SU-DHL-6 (cell line): ENCODE data around the gene LCN9.

Experiments
- H2AFZ ChIP-seq: fragments of 200-600 bp; sonication (generic); 2 replicates; pipeline ENCODE4 v1.6.1; 2014; ENCODE audit warnings: low read depth, mild to moderate bottlenecking, moderate library complexity, mixed read lengths, antibody characterized with exemption, low read length; ENCODE audit not compliant: severe bottlenecking
- H3F3A ChIP-seq: fragments of 200-600 bp; shearing (Covaris generic); 2 replicates; pipeline ENCODE4 v1.6.0; 2016; ENCODE audit warnings: antibody characterized with exemption, mild to moderate bottlenecking; ENCODE audit not compliant: insufficient read depth
- H3K27ac ChIP-seq: fragments of 200-600 bp; sonication (generic); 2 replicates; pipeline ENCODE4 v1.5.1; 2016; ENCODE audit warnings: low read depth, mild to moderate bottlenecking, low read length, moderate library complexity, mixed read lengths
- H3K27me3 ChIP-seq: fragments of 200-600 bp; sonication (generic), shearing (Covaris generic); 2 replicates; pipeline ENCODE4 v1.6.0; 2014; ENCODE audit warnings: mild to moderate bottlenecking, low read length
- H3K36me3 ChIP-seq: fragments of 200-600 bp; sonication (generic); 2 replicates; pipeline ENCODE4 v1.6.1; 2014; ENCODE audit warnings: mild to moderate bottlenecking, low read length, mixed read lengths
- H3K4me2 ChIP-seq: fragments of 300-600, 200-600 bp; shearing (Covaris generic), sonication (generic); 2 replicates; pipeline ENCODE4 v1.6.0; 2014; ENCODE audit warnings: low read length, low read depth, mild to moderate bottlenecking; ENCODE audit not compliant: poor library complexity, severe bottlenecking
- H3K4me3 ChIP-seq: fragments of 200-600 bp; sonication (generic); 2 replicates; pipeline ENCODE4 v1.5.1; 2014; ENCODE audit warnings: antibody characterized with exemption, low read length, mild to moderate bottlenecking, mixed read lengths; ENCODE audit not compliant: insufficient read depth, poor library complexity, severe bottlenecking
- H3K79me2 ChIP-seq: fragments of 200-600 bp; sonication (generic); 2 replicates; pipeline ENCODE4 v1.6.1; 2014; ENCODE audit warnings: mild to moderate bottlenecking, low read length, moderate library complexity; ENCODE audit not compliant: insufficient read depth
- H3K9ac ChIP-seq: fragments of 200-600 bp; sonication (generic); 2 replicates; pipeline ENCODE4 v1.7.0; 2014; ENCODE audit warnings: mild to moderate bottlenecking, low read length
- H3K9me2 ChIP-seq: fragments of 200-600 bp; sonication (generic); replicated peaks from 2 replicates; pipeline ENCODE4 v1.6.1; 2014; ENCODE audit warnings: low read length; ENCODE audit not compliant: insufficient read depth
- H3K9me3 ChIP-seq: fragments of 200-600 bp; sonication (generic); 2 replicates; pipeline ENCODE4 v1.6.1; 2014; ENCODE audit warnings: low read length, mixed read lengths; ENCODE audit not compliant: insufficient read depth
- H4K20me1 ChIP-seq: fragments of 200-600 bp; sonication (generic); 2 replicates; pipeline ENCODE4 v1.6.1; 2014; ENCODE audit warnings: low read depth, mild to moderate bottlenecking, antibody characterized with exemption, low read length, moderate library complexity, mixed read lengths
- EZH2phosphoT487 ChIP-seq: fragments of 200-600 bp; sonication (generic), shearing (Covaris generic); conservative IDR thresholded peaks from 2 replicates; pipeline ENCODE4 v1.6.1; 2018; ENCODE audit warnings: mild to moderate bottlenecking, antibody characterized with exemption, low read length, moderate library complexity, mixed read lengths
- TF ChIP-seq, protein P1 (sequence below): fragments of 200-600 bp; sonication (generic); IDR thresholded peaks from one replicate; pipeline ENCODE4 v1.5.1; 2017; ENCODE audit warnings: antibody characterized with exemption, mild to moderate bottlenecking, low read length, moderate library complexity; ENCODE audit not compliant: insufficient read depth, poor library complexity, severe bottlenecking

The LCN9 gene

DNA sequence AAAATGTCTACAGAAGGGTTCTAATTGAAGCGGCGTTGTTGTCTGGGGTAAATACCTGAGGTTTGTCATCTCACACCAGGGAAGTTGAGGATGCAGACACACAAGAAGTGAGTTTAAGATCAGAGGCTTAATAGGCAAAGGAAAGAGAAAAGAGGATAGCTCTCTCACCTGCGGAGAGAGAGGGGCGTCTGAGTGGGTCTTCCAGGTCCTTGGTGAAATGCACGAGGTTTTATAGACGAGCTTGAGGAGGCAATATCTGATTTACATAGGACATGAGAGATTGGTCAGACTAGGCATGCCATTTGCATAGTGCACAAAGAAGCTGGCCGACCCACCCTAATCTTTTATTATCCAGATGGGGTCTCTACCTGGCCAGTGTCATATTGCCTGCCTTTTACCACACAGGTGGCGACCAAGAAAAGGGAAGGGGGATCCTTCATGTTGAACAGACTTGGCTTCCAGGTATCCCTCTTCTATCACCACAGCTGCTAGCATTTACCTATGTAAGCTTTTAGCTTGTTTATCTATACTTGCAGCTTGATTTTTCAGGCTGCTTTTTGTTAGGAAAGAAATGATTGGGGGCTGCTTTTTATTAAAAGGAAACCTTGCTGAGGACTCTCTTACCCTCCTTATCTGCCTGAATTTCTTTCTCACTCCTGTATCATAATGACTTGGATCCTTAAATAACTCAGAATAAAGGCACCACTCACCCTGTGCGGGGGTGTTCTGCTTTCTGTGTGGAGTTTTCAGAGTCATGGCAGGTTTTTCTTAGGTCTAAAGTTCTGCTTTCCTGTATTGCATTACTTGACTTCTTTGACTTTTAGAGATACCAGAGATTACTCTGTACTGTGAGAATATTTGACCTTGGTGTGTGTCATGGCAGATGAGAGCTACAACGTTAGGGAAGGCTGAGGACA is 14.4 kb upstream of the LCN9 start:
- Histone ChIP-seq H3K79me2 (no peaks in the 10 kb centered on the region), H3K4me2 (no peak overlapping the region), H2AFZ (no peak overlapping the region), H3F3A (no peaks in the 10 kb centered on the region), H3K36me3 (no peaks in the 10 kb centered on the region), H3K27ac (no peak overlapping the region), H3K4me3 (no peak overlapping the region), H3K9me3 (peaks cover 38% of the 10 kb centered on the region; the same call in 1 of the 2 replicates), H3K9ac (no peak overlapping the region), H3K27me3 (no peaks in the 10 kb centered on the region), H4K20me1 (no peaks in the 10 kb centered on the region), H3K9me2 (no peaks in the 10 kb centered on the region)
- TF ChIP-seq, protein P1, sequence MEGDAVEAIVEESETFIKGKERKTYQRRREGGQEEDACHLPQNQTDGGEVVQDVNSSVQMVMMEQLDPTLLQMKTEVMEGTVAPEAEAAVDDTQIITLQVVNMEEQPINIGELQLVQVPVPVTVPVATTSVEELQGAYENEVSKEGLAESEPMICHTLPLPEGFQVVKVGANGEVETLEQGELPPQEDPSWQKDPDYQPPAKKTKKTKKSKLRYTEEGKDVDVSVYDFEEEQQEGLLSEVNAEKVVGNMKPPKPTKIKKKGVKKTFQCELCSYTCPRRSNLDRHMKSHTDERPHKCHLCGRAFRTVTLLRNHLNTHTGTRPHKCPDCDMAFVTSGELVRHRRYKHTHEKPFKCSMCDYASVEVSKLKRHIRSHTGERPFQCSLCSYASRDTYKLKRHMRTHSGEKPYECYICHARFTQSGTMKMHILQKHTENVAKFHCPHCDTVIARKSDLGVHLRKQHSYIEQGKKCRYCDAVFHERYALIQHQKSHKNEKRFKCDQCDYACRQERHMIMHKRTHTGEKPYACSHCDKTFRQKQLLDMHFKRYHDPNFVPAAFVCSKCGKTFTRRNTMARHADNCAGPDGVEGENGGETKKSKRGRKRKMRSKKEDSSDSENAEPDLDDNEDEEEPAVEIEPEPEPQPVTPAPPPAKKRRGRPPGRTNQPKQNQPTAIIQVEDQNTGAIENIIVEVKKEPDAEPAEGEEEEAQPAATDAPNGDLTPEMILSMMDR = no peak
- no peak for TF ChIP-seq EZH2phosphoT487

DNA sequence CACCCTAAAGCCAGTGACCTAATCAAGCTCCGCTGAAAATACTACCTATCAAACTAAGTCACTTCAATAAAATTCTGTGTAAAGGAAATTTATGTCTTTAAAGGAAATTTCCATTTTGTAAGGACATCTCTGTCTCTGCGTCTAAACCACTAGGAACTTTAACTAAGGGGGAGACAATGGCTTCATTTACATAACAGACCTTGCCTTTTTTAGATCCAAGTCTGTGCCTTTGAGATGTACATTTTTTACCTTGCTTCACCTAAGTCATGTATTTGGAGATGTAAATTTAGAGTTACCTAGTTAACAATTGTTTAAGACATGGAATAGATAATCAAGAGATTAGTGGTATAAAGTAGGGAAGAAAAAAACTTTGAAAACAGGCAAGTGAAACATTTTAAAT is 13.6 kb upstream of the LCN9 start:
- Histone ChIP-seq H4K20me1 (no peaks in the 10 kb centered on the region), H3K27me3 (no peaks in the 10 kb centered on the region), H2AFZ (no peak overlapping the region), H3K9me3 (peaks cover 34% of the 10 kb centered on the region; the same call in 1 of the 2 replicates), H3K27ac (no peak overlapping the region), H3K9ac (no peak overlapping the region), H3K4me3 (no peak overlapping the region), H3K79me2 (no peaks in the 10 kb centered on the region), H3K36me3 (no peaks in the 10 kb centered on the region), H3K4me2 (no peak overlapping the region), H3F3A (no peaks in the 10 kb centered on the region), H3K9me2 (no peaks in the 10 kb centered on the region)
- TF ChIP-seq, protein P1 = no peak
- no peak for TF ChIP-seq EZH2phosphoT487

DNA sequence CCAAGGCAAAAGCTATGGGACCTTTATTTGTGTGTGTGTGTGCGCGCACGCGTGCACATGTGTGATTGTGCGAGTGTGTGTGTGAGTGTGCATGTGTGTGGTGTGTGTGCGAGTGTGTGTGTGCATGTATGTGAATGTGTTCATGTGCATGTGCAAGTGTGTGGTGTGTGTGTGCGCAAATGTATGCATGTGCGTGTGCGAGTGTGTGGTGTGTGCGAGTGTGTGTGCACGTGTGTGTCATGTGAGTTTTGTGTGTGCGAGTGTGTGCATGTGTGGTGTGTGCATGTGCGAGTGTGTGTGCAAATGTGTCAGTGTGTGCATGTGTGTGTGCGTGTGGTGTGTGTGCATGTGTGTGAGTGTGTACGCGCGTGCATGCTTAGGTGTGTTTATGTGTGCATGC is 12.7 kb upstream of the LCN9 start:
- Histone ChIP-seq H3K9ac (no peak overlapping the region), H3K9me3 (peaks cover 25% of the 10 kb centered on the region; the same call in 1 of the 2 replicates), H4K20me1 (no peaks in the 10 kb centered on the region), H3K4me2 (no peak overlapping the region), H3K4me3 (no peak overlapping the region), H2AFZ (no peak overlapping the region), H3K9me2 (no peaks in the 10 kb centered on the region), H3K27ac (no peak overlapping the region), H3K79me2 (no peaks in the 10 kb centered on the region), H3K36me3 (no peaks in the 10 kb centered on the region), H3F3A (no peaks in the 10 kb centered on the region), H3K27me3 (no peaks in the 10 kb centered on the region)
- TF ChIP-seq, protein P1 = no peak
- TF ChIP-seq EZH2phosphoT487 = no peak
